Measurements from ENCODE around the gene CIB1. TPM values are rescaled to one million over a fixed set of nuclear protein-coding genes. Genes with fewer than 3 reads are reported as not detected.
"Not testable (repeated sequence)": the region's sequence is repeated elsewhere in the genome, so short reads cannot be mapped to it uniquely, and the experiment has no call there.

Gene CIB1
- polyA plus RNA-seq, 10 donors: 20.7 to 28.4 (median 24.8) TPM

DNA sequence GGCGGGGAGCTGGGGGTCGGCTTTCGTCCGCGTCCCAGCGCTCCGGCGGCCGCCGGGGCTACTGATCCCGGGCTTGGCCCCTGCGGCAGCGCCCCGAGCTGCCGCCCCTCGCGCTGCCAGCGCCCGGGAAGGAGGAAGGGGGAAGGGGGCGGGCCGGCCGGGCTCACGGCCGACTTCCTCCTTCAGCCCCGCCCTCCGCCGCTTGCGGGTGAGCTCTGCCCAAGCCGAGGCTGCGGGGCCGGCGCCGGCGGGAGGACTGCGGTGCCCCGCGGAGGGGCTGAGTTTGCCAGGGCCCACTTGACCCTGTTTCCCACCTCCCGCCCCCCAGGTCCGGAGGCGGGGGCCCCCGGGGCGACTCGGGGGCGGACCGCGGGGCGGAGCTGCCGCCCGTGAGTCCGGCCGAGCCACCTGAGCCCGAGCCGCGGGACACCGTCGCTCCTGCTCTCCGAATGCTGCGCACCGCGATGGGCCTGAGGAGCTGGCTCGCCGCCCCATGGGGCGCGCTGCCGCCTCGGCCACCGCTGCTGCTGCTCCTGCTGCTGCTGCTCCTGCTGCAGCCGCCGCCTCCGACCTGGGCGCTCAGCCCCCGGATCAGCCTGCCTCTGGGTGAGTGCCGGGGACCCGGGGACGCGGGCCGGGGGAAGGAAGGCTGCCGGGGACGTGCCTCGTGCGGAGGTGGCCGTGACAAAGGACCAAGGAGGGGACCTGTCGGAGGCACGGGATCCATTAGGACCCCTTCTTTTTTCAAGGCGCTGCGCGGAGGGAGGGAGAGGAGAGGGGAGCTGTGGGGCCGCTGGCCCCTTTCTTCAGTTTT is 32.4 kb downstream of the CIB1 start, which contains the start of gene SEMA4B:
Gene SEMA4B, plus strand, starts transcription at position 201 of the 814 bp plus-strand sequence. Its CDS starts 249 bp downstream, at position 450.
- DNase-seq: peak; percentile 49 to 91 (median 73)

- DNase-seq: no peak
These were observed 33.1 kb downstream of the CIB1 start for GRCh38 chr15:90200534-90201129.

- DNase-seq: no peak
These were observed 39.1 kb downstream of the CIB1 start for GRCh38 chr15:90194655-90195054.

- DNase-seq: no peak
These were observed 40.6 kb downstream of the CIB1 start for GRCh38 chr15:90192961-90193786.

DNA sequence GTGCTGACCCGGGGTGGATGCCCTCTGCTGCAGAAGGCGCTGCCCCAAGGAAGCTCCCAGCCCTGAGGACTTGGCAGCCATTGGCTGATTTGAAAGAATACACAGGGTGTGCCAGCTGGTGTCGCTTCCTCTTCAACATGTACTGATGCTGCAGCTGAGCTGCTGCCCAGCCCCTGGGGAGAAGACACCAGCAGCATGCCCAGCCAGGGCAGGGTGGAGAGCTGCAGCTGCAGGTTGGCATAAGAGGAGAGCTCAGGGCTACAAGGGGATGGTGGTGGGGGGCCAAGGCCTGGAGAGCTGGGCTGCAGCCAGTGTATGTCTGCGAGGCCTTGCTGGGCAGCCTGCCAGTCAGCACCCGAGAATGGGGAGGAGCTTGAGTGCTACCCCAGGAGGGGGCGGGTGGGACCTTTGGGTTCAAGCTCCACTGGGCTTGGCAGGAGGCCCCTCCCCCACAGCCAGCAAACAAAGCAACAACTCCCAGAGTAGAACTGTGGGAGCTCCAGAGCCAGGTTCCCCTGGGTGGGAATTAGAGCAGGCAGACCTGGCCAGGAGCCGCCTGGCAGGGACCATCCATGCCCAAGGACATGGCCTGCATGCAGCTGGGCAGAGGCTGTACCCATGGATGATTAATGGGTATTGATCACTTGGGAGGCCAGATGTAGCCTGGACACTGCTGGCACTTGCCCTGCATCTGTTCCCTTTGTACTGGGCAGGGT is 41.8 kb downstream of the CIB1 start:
- DNase-seq: peak; percentile 38 to 76 (median 47)

GRCh38 chr15:90191344-90191687 is 42.4 kb downstream of the CIB1 start:
- DNase-seq: no peak

- DNase-seq: no peak
These were observed 43.0 kb downstream of the CIB1 start for GRCh38 chr15:90190606-90191343.

- DNase-seq: no peak
These were observed 43.8 kb downstream of the CIB1 start for GRCh38 chr15:90189781-90190467.

DNA sequence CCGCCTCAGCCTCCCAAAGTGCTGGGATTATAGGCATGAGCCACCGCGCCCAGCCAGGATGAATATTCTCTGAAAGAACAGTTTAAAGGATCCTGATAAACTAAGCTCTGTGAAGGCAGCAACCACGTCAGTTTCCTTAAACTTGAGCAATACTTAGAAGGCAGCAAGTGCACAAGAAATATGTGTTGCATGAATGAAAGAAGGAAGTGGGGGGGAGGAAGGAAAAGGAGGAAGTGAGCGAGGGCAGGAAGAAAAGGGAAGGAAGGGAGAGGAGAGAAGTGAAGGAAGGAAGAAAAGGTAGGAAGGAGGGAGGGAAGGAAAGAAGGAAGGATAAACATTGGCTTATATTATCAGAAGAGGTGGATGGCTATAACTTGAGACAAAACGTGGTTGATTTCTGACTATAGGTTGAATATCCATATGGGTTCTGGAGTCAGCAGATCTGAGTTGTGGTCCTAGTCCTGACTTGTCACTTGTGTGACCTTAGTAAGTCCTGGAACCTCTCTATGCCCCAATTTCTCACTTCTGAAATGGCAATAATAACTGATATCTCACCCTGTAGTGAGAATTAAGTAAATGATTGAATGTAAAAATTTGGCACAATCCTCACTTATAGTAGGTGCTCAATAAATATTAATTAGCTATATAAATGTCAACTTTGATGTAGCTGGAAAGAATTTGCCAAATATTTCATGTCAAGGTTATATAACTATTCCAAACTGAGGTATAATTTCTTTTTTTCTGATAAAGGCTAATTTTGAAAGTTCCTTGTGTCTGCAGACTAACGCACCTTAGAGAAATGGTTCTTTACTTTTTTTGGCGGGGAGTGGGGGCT is 44.6 kb downstream of the CIB1 start:
- DNase-seq: no peak

DNA sequence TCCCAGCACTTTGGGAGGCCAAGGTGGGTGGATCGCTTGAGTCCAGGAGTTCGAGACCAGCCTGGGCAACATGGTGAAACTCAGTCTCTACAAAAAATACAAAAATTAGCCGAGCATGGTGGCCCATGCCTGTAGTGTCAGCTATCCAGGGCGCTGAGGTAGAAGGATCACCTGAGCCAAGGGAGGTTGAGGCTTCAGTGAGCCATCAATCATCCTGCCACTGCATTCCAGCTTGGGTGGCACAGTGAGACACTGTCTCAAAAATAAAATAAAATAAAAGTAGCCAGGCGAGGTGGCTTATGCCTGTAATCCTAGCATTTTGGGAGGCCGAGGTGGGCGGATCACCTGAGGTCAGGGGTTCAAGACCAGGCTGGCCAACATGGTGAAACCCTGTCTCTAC is 45.7 kb downstream of the CIB1 start:
- DNase-seq: not testable (repeated sequence)

- no peak for DNase-seq
These were observed 46.4 kb downstream of the CIB1 start for GRCh38 chr15:90187257-90187868.

DNA sequence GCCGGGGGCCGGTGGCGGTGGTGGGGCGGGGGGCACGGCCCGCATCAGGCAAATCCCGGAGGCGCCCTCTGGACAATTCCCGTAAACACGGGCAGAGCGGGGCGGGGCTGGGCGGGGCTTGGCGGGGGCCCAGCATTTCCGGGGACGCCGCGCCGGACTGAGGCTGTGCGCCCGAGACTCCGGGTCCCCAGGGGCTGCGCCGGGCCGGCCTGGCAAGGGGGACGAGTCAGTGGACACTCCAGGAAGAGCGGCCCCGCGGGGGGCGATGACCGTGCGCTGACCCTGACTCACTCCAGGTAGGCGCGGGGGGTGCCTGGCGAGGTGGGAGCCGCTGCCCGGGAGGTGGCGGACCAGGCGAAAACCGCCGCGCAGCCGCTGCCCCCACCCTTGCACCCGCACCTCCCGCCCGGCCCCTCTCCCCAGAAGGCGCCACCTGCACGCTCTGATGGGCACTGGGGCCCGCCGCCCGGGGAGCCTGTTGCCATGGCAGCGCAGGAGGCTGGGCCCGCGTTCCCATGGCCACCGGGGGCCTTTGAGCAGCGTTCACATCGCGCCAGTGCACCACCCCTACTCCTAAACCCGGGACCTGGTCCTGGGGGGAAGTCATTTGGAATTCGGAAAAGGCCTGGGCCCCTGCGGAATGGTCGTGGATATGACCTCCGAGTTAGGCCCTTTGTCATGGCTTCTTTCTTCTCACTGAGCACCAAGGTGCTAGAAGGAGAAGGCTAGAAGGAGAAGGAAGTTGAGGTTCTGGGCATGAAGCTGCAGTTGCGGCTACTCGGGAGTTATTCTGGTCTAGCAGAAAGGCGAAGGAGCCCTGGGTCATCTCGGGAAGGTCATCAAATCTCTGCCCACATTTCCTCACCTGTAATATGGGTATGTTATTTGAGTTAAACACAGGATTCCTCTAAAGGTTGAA is 48.7 kb downstream of the CIB1 start:
- DNase-seq: peak in 2 of 3 donors; percentile 18 to 52

- peak in 1 of 3 donors; percentile 43 for DNase-seq
These were observed 49.5 kb downstream of the CIB1 start for GRCh38 chr15:90184119-90184785.

- DNase-seq: no peak
These were observed 52.0 kb downstream of the CIB1 start for GRCh38 chr15:90181776-90182175.
